Mesendoderm (in vitro differentiated cells): ENCODE measurements around the gene FMO2.

Source experiments
- DNase-seq: peaks from one replicate; pipeline ENCODE4 v3.0.0; 2013
- H2AK5ac ChIP-seq: 2 replicates; pipeline ENCODE4 v1.6.1; 2013; ENCODE audit warnings: low read length, inconsistent platforms
- H2BK120ac ChIP-seq: 2 replicates; pipeline ENCODE4 v1.6.1; 2013; ENCODE audit warnings: low read depth, mild to moderate bottlenecking, low read length, moderate library complexity, mixed read lengths
- H2BK15ac ChIP-seq: replicated peaks from 2 replicates; pipeline ENCODE4 v1.6.1; 2013; ENCODE audit warnings: low read depth, mild to moderate bottlenecking, moderate library complexity
- H2BK5ac ChIP-seq: 2 replicates; pipeline ENCODE4 v1.6.1; 2013; ENCODE audit warnings: low read length, inconsistent platforms
- H3K18ac ChIP-seq: 2 replicates; pipeline ENCODE4 v1.6.1; 2013; ENCODE audit warnings: mild to moderate bottlenecking, low read length, mixed read lengths
- H3K23ac ChIP-seq: one replicate; pipeline ENCODE4 v1.6.1; 2013; ENCODE audit warnings: low read length
- H3K27ac ChIP-seq: 2 replicates; pipeline ENCODE4 v1.5.1; 2013; ENCODE audit warnings: low read depth, mild to moderate bottlenecking, inconsistent platforms, low read length, moderate library complexity
- H3K27me3 ChIP-seq: 2 replicates; pipeline ENCODE4 v1.6.1; 2013; ENCODE audit warnings: low read length, control low read depth, mild to moderate bottlenecking, inconsistent platforms; ENCODE audit not compliant: insufficient read depth, poor library complexity
- H3K36me3 ChIP-seq: 2 replicates; pipeline ENCODE4 v1.6.1; 2013; ENCODE audit warnings: low read length, inconsistent platforms; ENCODE audit not compliant: control insufficient read depth, insufficient read depth
- H3K4ac ChIP-seq: one replicate; pipeline ENCODE4 v1.6.1; 2013; ENCODE audit warnings: low read depth, mild to moderate bottlenecking, low read length, moderate library complexity
- H3K4me1 ChIP-seq: 2 replicates; pipeline ENCODE4 v1.6.1; 2013; ENCODE audit warnings: low read depth, low read length, inconsistent platforms; ENCODE audit not compliant: control insufficient read depth
- H3K4me2 ChIP-seq: 2 replicates; pipeline ENCODE4 v1.6.1; 2013; ENCODE audit warnings: low read length
- H3K4me3 ChIP-seq: 2 replicates; pipeline ENCODE4 v1.5.1; 2013; ENCODE audit warnings: mild to moderate bottlenecking, low read length
- H3K56ac ChIP-seq: one replicate; pipeline ENCODE4 v1.6.1; 2013; ENCODE audit warnings: low read length
- H3K79me1 ChIP-seq: 2 replicates; pipeline ENCODE4 v1.6.1; 2013; ENCODE audit warnings: low read length, inconsistent platforms
- H3K79me2 ChIP-seq: 2 replicates; pipeline ENCODE4 v1.6.1; 2013; ENCODE audit warnings: mild to moderate bottlenecking, low read length; ENCODE audit not compliant: control insufficient read depth, insufficient read depth
- H3K9ac ChIP-seq: 2 replicates; pipeline ENCODE4 v1.6.1; 2013; ENCODE audit warnings: low read length, inconsistent platforms
- H4K5ac ChIP-seq: one replicate; pipeline ENCODE4 v1.6.1; 2013; ENCODE audit warnings: low read length
- H4K8ac ChIP-seq: one replicate; pipeline ENCODE4 v1.6.1; 2013; ENCODE audit warnings: low read depth, mild to moderate bottlenecking, control low read depth, low read length, moderate library complexity
- WGBS: extraction: QIAGEN DNeasy Blood & Tissue Kit; methylation state at CpG from one replicate; pipeline ENCODE4 v1.1.7; 2013; ENCODE audit warnings: low lambda C conversion rate, missing lambda C conversion rate; ENCODE audit not compliant: insufficient coverage; ENCODE audit errors: extremely low coverage; 5-methylcytosine and 5-hydroxymethylcytosine counted together

FMO2 gene

DNA sequence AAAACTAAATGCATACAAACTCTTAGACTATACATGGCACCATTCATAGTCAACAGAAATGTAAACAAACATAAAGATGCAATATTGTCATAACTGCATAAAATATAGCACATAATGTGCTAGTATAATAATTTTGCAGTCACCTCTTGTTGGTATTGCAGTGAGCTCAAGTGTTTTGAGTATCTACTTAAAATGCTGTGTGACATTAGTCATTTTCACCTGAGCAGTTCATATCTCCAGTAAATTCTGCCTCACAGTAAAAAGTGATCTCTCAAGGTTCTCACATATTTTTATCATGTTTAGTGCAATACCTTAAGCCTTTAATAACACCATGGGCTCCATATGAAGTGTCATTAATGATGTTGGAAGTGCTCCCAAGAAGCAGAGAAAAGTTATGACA, 29.6 kb upstream of the FMO2 start:
- DNase-seq = no peak
- Histone ChIP-seq H3K4ac (no peak overlapping the region), H3K9ac (no peak overlapping the region), H3K23ac (no peak overlapping the region), H2BK5ac (no peak overlapping the region), H3K79me2 (no peaks in the 10 kb centered on the region), H2BK15ac (no peak overlapping the region), H4K5ac (no peak overlapping the region), H2BK120ac (no peak overlapping the region), H3K27ac (no peak overlapping the region), H3K79me1 (no peaks in the 10 kb centered on the region), H3K36me3 (no peaks in the 10 kb centered on the region), H2AK5ac (no peak overlapping the region), H3K4me1 (no peaks in the 10 kb centered on the region), H4K8ac (no peak overlapping the region), H3K4me3 (no peak overlapping the region), H3K4me2 (no peak overlapping the region), H3K18ac (no peak overlapping the region), H3K27me3 (no peaks in the 10 kb centered on the region), H3K56ac (no peak overlapping the region)

DNA sequence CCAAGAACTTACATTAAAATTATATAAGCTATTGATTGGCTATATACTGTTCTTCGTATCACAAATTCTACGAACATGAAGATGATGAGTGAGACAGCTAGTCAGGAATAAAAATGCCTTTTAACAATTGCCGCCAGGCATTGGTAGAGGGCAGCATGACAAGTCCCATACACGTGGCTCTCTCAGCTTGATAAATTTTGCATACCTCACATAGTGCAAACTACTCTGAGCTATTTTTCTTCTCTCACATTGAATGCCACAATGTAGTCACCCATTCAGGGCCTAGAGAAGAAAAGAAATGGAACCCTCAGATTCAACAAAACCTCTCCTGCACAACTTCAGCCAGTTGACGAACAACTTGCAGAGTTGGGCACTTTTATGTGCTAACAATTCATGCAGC, 27.0 kb upstream of the FMO2 start:
- H3K36me3 ChIP-seq = no peaks in the 10 kb centered on the region
- H2BK5ac ChIP-seq = no peak overlapping the region
- no peak overlapping the region for H3K4ac ChIP-seq
- no peak overlapping the region for H3K23ac ChIP-seq
- no peak overlapping the region for H3K56ac ChIP-seq
- no peak overlapping the region for H3K9ac ChIP-seq
- no peak overlapping the region for H2BK15ac ChIP-seq
- H3K4me3 ChIP-seq = no peak overlapping the region
- H3K18ac ChIP-seq = no peak overlapping the region
- H2AK5ac ChIP-seq = no peak overlapping the region
- H3K4me2 ChIP-seq = no peak overlapping the region
- WGBS = no CpG with 5 or more reads among the region's 5 CpGs
- H2BK120ac ChIP-seq = no peak overlapping the region
- H4K8ac ChIP-seq = no peak overlapping the region
- H3K27ac ChIP-seq = no peak overlapping the region
- H3K79me1 ChIP-seq = no peaks in the 10 kb centered on the region
- no peaks in the 10 kb centered on the region for H3K79me2 ChIP-seq
- no peak overlapping the region for H4K5ac ChIP-seq
- DNase-seq = peak; percentile 26
- H3K4me1 ChIP-seq = no peaks in the 10 kb centered on the region
- H3K27me3 ChIP-seq = no peaks in the 10 kb centered on the region

DNA sequence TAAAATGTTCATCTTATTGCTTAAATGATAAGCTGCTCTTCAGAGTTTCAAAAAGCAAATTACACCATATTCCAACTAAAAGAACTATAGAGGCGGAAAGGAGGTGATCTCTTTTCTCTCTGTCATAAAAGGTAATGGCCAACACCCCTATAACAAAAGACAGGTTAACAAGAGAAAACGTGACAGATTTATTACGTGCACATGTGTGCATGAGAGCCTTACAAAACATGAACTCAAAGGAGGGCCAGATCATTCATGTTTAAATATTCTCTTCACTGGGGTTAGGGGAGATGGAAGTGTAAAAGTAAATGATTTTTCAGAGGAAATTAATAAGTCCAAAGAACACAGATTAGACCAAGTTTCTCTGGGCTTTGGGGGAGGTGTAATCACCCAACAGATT, 26.5 kb upstream of the FMO2 start:
- Histone ChIP-seq H3K79me1 (no peaks in the 10 kb centered on the region), H3K27me3 (no peaks in the 10 kb centered on the region), H2AK5ac (no peak overlapping the region), H3K56ac (no peak overlapping the region), H3K4ac (no peak overlapping the region), H2BK120ac (no peak overlapping the region), H3K27ac (no peak overlapping the region), H3K4me2 (no peak overlapping the region), H3K4me3 (no peak overlapping the region), H3K4me1 (no peaks in the 10 kb centered on the region), H3K79me2 (no peaks in the 10 kb centered on the region), H3K36me3 (no peaks in the 10 kb centered on the region), H4K8ac (no peak overlapping the region), H2BK15ac (no peak overlapping the region), H4K5ac (no peak overlapping the region), H3K18ac (no peak overlapping the region), H2BK5ac (no peak overlapping the region), H3K23ac (no peak overlapping the region), H3K9ac (no peak overlapping the region)
- DNase-seq = no peak
- WGBS = no CpG with 5 or more reads among the region's 3 CpGs

DNA sequence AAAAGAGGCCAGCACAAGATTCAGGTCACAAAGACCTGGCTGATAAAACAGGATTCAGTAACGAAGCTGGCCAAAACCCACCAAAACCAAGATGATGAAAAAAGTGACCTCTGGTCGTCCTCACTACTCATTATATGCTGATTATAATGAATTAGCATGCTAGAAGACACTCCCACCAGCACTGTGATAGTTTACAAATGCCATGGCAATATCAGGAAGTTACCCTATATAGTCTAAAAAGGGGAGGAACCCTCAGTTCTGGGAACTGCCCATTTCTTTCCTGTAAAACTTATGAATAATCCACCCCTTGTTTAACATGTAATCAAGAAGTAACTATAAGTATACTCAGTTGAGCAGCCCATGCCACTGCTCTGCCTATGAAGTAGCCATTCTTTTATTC, 26.0 kb upstream of the FMO2 start:
- H3K27ac ChIP-seq = no peak overlapping the region
- H3K4me3 ChIP-seq = no peak overlapping the region
- no peaks in the 10 kb centered on the region for H3K79me1 ChIP-seq
- no peak overlapping the region for H2BK120ac ChIP-seq
- H4K5ac ChIP-seq = no peak overlapping the region
- H3K4me2 ChIP-seq = no peak overlapping the region
- H2AK5ac ChIP-seq = no peak overlapping the region
- H3K79me2 ChIP-seq = no peaks in the 10 kb centered on the region
- H3K36me3 ChIP-seq = no peaks in the 10 kb centered on the region
- H3K27me3 ChIP-seq = no peaks in the 10 kb centered on the region
- no peak for DNase-seq
- H4K8ac ChIP-seq = no peak overlapping the region
- H2BK5ac ChIP-seq = no peak overlapping the region
- no peak overlapping the region for H3K4ac ChIP-seq
- no peak overlapping the region for H3K56ac ChIP-seq
- no peaks in the 10 kb centered on the region for H3K4me1 ChIP-seq
- no peak overlapping the region for H2BK15ac ChIP-seq
- H3K9ac ChIP-seq = no peak overlapping the region
- H3K23ac ChIP-seq = no peak overlapping the region
- no CpG with 5 or more reads among the region's 2 CpGs for WGBS
- no peak overlapping the region for H3K18ac ChIP-seq

DNA sequence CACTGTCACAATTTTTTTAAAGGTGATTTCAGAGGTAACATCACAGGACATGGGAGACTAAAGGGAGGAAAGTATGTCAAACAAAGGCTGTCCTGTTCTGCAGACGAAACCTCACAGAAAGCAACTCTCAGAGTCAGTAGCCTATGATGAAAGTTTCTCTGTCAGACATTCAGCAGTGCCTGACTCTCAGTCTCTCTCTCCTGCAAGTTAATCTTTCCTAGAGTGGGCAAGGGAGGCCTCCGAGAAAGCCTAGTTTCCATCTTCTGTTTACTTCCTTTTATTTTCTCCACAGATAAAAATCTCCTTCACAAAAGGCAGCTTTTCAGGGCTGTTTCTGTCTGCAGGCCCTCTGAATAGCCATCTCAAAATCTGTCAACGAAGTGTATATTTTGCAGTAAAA, 24.9 kb upstream of the FMO2 start:
- no peaks in the 10 kb centered on the region for H3K27me3 ChIP-seq
- no peak overlapping the region for H2BK120ac ChIP-seq
- no peak overlapping the region for H3K56ac ChIP-seq
- H3K9ac ChIP-seq = no peak overlapping the region
- H3K27ac ChIP-seq = no peak overlapping the region
- no peak overlapping the region for H2AK5ac ChIP-seq
- H4K8ac ChIP-seq = no peak overlapping the region
- H3K18ac ChIP-seq = no peak overlapping the region
- H3K4me3 ChIP-seq = no peak overlapping the region
- no peak overlapping the region for H3K4me2 ChIP-seq
- no peak overlapping the region for H2BK15ac ChIP-seq
- no peak overlapping the region for H2BK5ac ChIP-seq
- H3K79me2 ChIP-seq = no peaks in the 10 kb centered on the region
- WGBS = no CpG with 5 or more reads among the region's 3 CpGs
- no peaks in the 10 kb centered on the region for H3K79me1 ChIP-seq
- H4K5ac ChIP-seq = no peak overlapping the region
- H3K4me1 ChIP-seq = no peaks in the 10 kb centered on the region
- H3K36me3 ChIP-seq = no peaks in the 10 kb centered on the region
- H3K23ac ChIP-seq = no peak overlapping the region
- no peak overlapping the region for H3K4ac ChIP-seq
- DNase-seq = no peak

DNA sequence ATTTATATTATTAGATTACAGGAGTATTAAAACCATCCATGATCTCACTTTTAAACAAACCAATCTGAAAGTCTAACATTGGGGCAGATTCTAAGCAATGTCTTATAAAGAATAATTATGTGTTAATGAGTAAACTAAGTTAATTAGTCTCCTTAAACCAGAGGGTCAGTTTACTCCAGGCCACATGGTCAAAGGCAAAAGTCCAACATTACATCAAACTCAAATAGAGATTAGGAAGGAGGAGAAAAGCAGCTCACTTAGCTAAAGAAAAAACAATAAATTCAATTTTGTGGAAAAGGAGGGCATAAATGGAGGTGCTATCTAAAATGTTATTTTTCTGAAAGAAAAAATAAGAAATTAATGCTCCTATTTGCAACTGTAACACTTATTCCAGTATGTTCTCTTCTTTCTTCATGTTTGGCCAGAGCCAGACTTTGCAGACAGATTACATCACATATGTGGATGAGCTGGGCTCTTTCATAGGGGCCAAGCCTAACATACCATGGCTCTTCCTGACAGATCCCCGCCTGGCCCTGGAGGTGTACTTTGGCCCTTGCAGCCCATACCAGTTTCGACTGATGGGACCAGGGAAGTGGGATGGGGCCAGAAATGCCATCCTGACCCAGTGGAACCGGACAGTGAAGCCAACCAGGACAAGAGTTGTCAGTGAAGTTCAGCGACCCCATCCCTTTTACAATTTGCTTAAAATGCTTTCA, 24.3 kb upstream of the FMO2 start:
- no peak overlapping the region for H2BK5ac ChIP-seq
- no peak overlapping the region for H2BK120ac ChIP-seq
- H3K36me3 ChIP-seq = no peaks in the 10 kb centered on the region
- no peak overlapping the region for H3K18ac ChIP-seq
- H2BK15ac ChIP-seq = no peak overlapping the region
- no peak overlapping the region for H3K56ac ChIP-seq
- H3K27me3 ChIP-seq = no peaks in the 10 kb centered on the region
- DNase-seq = peak; percentile 2
- H4K8ac ChIP-seq = no peak overlapping the region
- no peaks in the 10 kb centered on the region for H3K79me1 ChIP-seq
- no peak overlapping the region for H3K23ac ChIP-seq
- H3K4me1 ChIP-seq = no peaks in the 10 kb centered on the region
- no peak overlapping the region for H2AK5ac ChIP-seq
- no peak overlapping the region for H3K4me2 ChIP-seq
- WGBS = no CpG with 5 or more reads among the region's 4 CpGs
- no peak overlapping the region for H3K27ac ChIP-seq
- no peak overlapping the region for H4K5ac ChIP-seq
- no peaks in the 10 kb centered on the region for H3K79me2 ChIP-seq
- no peak overlapping the region for H3K9ac ChIP-seq
- H3K4ac ChIP-seq = no peak overlapping the region
- no peak overlapping the region for H3K4me3 ChIP-seq
